Measurements from ENCODE around the gene ANKRD63.

ANKRD63 gene

GRCh38 chr15:40293905-40294895 is 11.3 kb upstream of the ANKRD63 start:
- peak; percentile 88 for DNase-seq

- no peak for DNase-seq
Observed at GRCh38 chr15:40293006-40293405, 10.1 kb upstream of the ANKRD63 start.

- no peak for DNase-seq
Observed at GRCh38 chr15:40292246-40292645, 9.4 kb upstream of the ANKRD63 start.

- peak; percentile 87 for DNase-seq
Observed at GRCh38 chr15:40290918-40291574, 8.2 kb upstream of the ANKRD63 start.

GRCh38 chr15:40290545-40290917 is 7.7 kb upstream of the ANKRD63 start:
- no peak for DNase-seq

GRCh38 chr15:40289140-40289775 is 6.4 kb upstream of the ANKRD63 start:
- no peak for DNase-seq

GRCh38 chr15:40287968-40288367 is 5.1 kb upstream of the ANKRD63 start:
- no peak for DNase-seq

- DNase-seq, result no peak
Observed at GRCh38 chr15:40287505-40287904, 4.6 kb upstream of the ANKRD63 start.

- DNase-seq, result no peak
Observed at GRCh38 chr15:40286794-40287193, 3.9 kb upstream of the ANKRD63 start.

- no peak for DNase-seq
Observed at GRCh38 chr15:40286061-40286532, 3.2 kb upstream of the ANKRD63 start.

- no peak for DNase-seq
Observed at GRCh38 chr15:40285554-40286011, 2.7 kb upstream of the ANKRD63 start.

- DNase-seq, result no peak
Observed at GRCh38 chr15:40285151-40285550, 2.3 kb upstream of the ANKRD63 start.

GRCh38 chr15:40283615-40284300 is 894 bp upstream of the ANKRD63 start:
- peak; percentile 42 for DNase-seq

GRCh38 chr15:40282147-40282868 is 556 bp downstream of the ANKRD63 start:
- DNase-seq, result peak; percentile 75

- DNase-seq, result no peak
Observed at GRCh38 chr15:40281801-40282146, 1.1 kb downstream of the ANKRD63 start.

GRCh38 chr15:40281057-40281800 is 1.6 kb downstream of the ANKRD63 start:
- DNase-seq, result no peak

- peak; percentile 52 for DNase-seq
Observed at GRCh38 chr15:40280260-40281056, 2.4 kb downstream of the ANKRD63 start.

- peak; percentile 91 for DNase-seq
Observed at GRCh38 chr15:40279437-40280141, 3.3 kb downstream of the ANKRD63 start.

- DNase-seq, result no peak
Observed at GRCh38 chr15:40278026-40278425, 4.8 kb downstream of the ANKRD63 start.

- no peak for DNase-seq
Observed at GRCh38 chr15:40277471-40277870, 5.4 kb downstream of the ANKRD63 start.
